HL-60/S4 (cell line): ENCODE measurements around the gene KIAA1191.

Experiments
- in situ Hi-C: fragments of 300-500 bp; cut with MboI; formaldehyde crosslinking; loops from 2 replicates; pipeline ENCODE4 v1.14.3; 2022; ENCODE audit warnings: low sequenced_read_pairs

KIAA1191 gene

GRCh38 chr5:176366232-176366894 lies 4.8 kb upstream of the KIAA1191 start:
- in situ Hi-C loops, result no loop called here

- in situ Hi-C loops, result no loop called here
These were observed 4.0 kb upstream of the KIAA1191 start, which contains the start of gene ARL10 for GRCh38 chr5:176365351-176366231. ARL10 (plus strand) TSS chr5:176365487; CDS start chr5:176365564, 77 bp downstream.

- in situ Hi-C loops, result no loop called here
These were observed 3.3 kb upstream of the KIAA1191 start for GRCh38 chr5:176364765-176365350.

- in situ Hi-C loops, result no loop called here
These were observed 598 bp upstream of the KIAA1191 start for GRCh38 chr5:176362233-176362490.

- in situ Hi-C loops, result no loop called here
These were observed 599 bp downstream of the KIAA1191 start for GRCh38 chr5:176360894-176361436.

GRCh38 chr5:176359658-176360057 lies 1.9 kb downstream of the KIAA1191 start:
- in situ Hi-C loops, result no loop called here

GRCh38 chr5:176356179-176356566 lies 5.4 kb downstream of the KIAA1191 start:
- in situ Hi-C loops, result no loop called here

- in situ Hi-C loops, result no loop called here
These were observed 6.0 kb downstream of the KIAA1191 start for GRCh38 chr5:176355400-176356178.

- in situ Hi-C loops, result no loop called here
These were observed 8.0 kb downstream of the KIAA1191 start for GRCh38 chr5:176353533-176353932.

- in situ Hi-C loops, result no loop called here
These were observed 9.3 kb downstream of the KIAA1191 start for GRCh38 chr5:176352116-176352878.

- in situ Hi-C loops, result no loop called here
These were observed 11.1 kb downstream of the KIAA1191 start for GRCh38 chr5:176350416-176350815.

GRCh38 chr5:176342766-176343458 lies 18.7 kb downstream of the KIAA1191 start:
- in situ Hi-C loops, result no loop called here

- in situ Hi-C loops, result no loop called here
These were observed 19.4 kb downstream of the KIAA1191 start for GRCh38 chr5:176342158-176342483.

GRCh38 chr5:176341325-176342157 lies 20.0 kb downstream of the KIAA1191 start:
- in situ Hi-C loops, result no loop called here

- in situ Hi-C loops, result no loop called here
These were observed 22.3 kb downstream of the KIAA1191 start for GRCh38 chr5:176339304-176339703.

GRCh38 chr5:176337913-176338312 lies 23.7 kb downstream of the KIAA1191 start:
- in situ Hi-C loops, result no loop called here

GRCh38 chr5:176334031-176334770 lies 27.4 kb downstream of the KIAA1191 start:
- in situ Hi-C loops, result no loop called here

- in situ Hi-C loops, result no loop called here
These were observed 41.0 kb downstream of the KIAA1191 start for GRCh38 chr5:176320577-176320976.
